Body of pancreas (tissue), 4 donors: ENCODE measurements around the gene MORC1.

ENCODE experiments used
- CTCF ChIP-seq, 7 experiments: fragments of 450-650 bp in 4 of 7; fragments of 200-600 bp in 3 of 7; sonication (generic) in 3 of 7; IDR thresholded peaks; one replicate each; pipeline ENCODE4 v1.5.1; 2016 to 2019; ENCODE audit warnings: antibody characterized with exemption in 7 of 7
- POLR2A ChIP-seq, 3 donors: fragments of 450-650 bp; IDR thresholded peaks; one replicate each; pipeline ENCODE4 v1.6.1; 2016; ENCODE audit warnings: antibody characterized with exemption in 3 of 3, mild to moderate bottlenecking in 2 of 3

- TF ChIP-seq CTCF (IDR thresholded peaks at IDR 0.05) (no peak), POLR2A (IDR thresholded peaks at IDR 0.05) (no peak)
Observed at GRCh38 chr3:109136523-109136922, 18.6 kb upstream of the MORC1 start, which contains the start of gene C3orf85.
